Measurements from ENCODE around the gene AK5. TPM values are rescaled to one million over a fixed set of nuclear protein-coding genes. Genes with fewer than 3 reads are reported as not detected.
A peak's percentile ranks its signal among the peaks of the same experiment; 100 is the strongest.

Gene AK5
- total RNA-seq, 1 donor from 2014 or later, result 1.8 TPM

GRCh38 chr1:77347646-77348045 lies 65.8 kb downstream of the AK5 start:
- peak; percentile 48 for DNase-seq (ENCODE audit: low read depth)
- no peak for TF ChIP-seq CTCF (IDR thresholded peaks at IDR 0.05; ENCODE audit: insufficient read depth, low read length, poor library complexity, severe bottlenecking)

GRCh38 chr1:77348549-77348948 lies 66.7 kb downstream of the AK5 start:
- H3K4me3 ChIP-seq (ENCODE audit: low read depth, low read length), result no peak overlapping the region
- no peaks in the 10 kb centered on the region for H3K27me3 ChIP-seq (ENCODE audit: control insufficient read depth, insufficient read depth, low read length)
- H3K36me3 ChIP-seq (ENCODE audit: control insufficient read depth, insufficient read depth, low read length), result no peaks in the 10 kb centered on the region
- TF ChIP-seq CTCF (IDR thresholded peaks at IDR 0.05; ENCODE audit: insufficient read depth, low read length, poor library complexity, severe bottlenecking), result no peak
- DNase-seq (ENCODE audit: low read depth), result no peak

More at GRCh38 chr1:77347646-77348045, 65.8 kb downstream of the AK5 start:
- H3K36me3 ChIP-seq (ENCODE audit: control insufficient read depth, insufficient read depth, low read length), result no peaks in the 10 kb centered on the region
- no peaks in the 10 kb centered on the region for H3K27me3 ChIP-seq (ENCODE audit: control insufficient read depth, insufficient read depth, low read length)
- no peak overlapping the region for H3K4me3 ChIP-seq (ENCODE audit: low read depth, low read length)

- no peak overlapping the region for H3K4me3 ChIP-seq (ENCODE audit: low read depth, low read length)
- DNase-seq (ENCODE audit: low read depth), result no peak
- H3K27me3 ChIP-seq (ENCODE audit: control insufficient read depth, insufficient read depth, low read length), result no peaks in the 10 kb centered on the region
- H3K36me3 ChIP-seq (ENCODE audit: control insufficient read depth, insufficient read depth, low read length), result no peaks in the 10 kb centered on the region
- no peak for TF ChIP-seq CTCF (IDR thresholded peaks at IDR 0.05; ENCODE audit: insufficient read depth, low read length, poor library complexity, severe bottlenecking)
These were observed 67.5 kb downstream of the AK5 start for GRCh38 chr1:77349275-77349674.

- Histone ChIP-seq H3K27me3 (ENCODE audit: control insufficient read depth, insufficient read depth, low read length) (no peaks in the 10 kb centered on the region), H3K36me3 (ENCODE audit: control insufficient read depth, insufficient read depth, low read length) (no peaks in the 10 kb centered on the region), H3K4me3 (ENCODE audit: low read depth, low read length) (no peak overlapping the region)
- no peak for TF ChIP-seq CTCF (IDR thresholded peaks at IDR 0.05; ENCODE audit: insufficient read depth, low read length, poor library complexity, severe bottlenecking)
- no peak for DNase-seq (ENCODE audit: low read depth)
These were observed 68.4 kb downstream of the AK5 start for GRCh38 chr1:77350012-77350770.

GRCh38 chr1:77354536-77354935 lies 72.7 kb downstream of the AK5 start:
- no peak for TF ChIP-seq CTCF (IDR thresholded peaks at IDR 0.05; ENCODE audit: insufficient read depth, low read length, poor library complexity, severe bottlenecking)
- Histone ChIP-seq H3K4me3 (ENCODE audit: low read depth, low read length) (no peak overlapping the region), H3K36me3 (ENCODE audit: control insufficient read depth, insufficient read depth, low read length) (no peaks in the 10 kb centered on the region), H3K27me3 (ENCODE audit: control insufficient read depth, insufficient read depth, low read length) (no peaks in the 10 kb centered on the region)
- DNase-seq (ENCODE audit: low read depth), result no peak

GRCh38 chr1:77355010-77355409 lies 73.2 kb downstream of the AK5 start:
- no peaks in the 10 kb centered on the region for H3K36me3 ChIP-seq (ENCODE audit: control insufficient read depth, insufficient read depth, low read length)
- no peaks in the 10 kb centered on the region for H3K27me3 ChIP-seq (ENCODE audit: control insufficient read depth, insufficient read depth, low read length)
- TF ChIP-seq CTCF (IDR thresholded peaks at IDR 0.05; ENCODE audit: insufficient read depth, low read length, poor library complexity, severe bottlenecking), result no peak
- H3K4me3 ChIP-seq (ENCODE audit: low read depth, low read length), result no peak overlapping the region
- DNase-seq (ENCODE audit: low read depth), result no peak

Measured in kidney epithelial cell (primary cell).